SK-N-SH (cell line): ENCODE results near the gene OR2AT4. TPM values are rescaled to one million over a fixed set of nuclear protein-coding genes. Genes with fewer than 3 reads are reported as not detected.

ENCODE experiments used
- CTCF ChIA-PET: fragments of 300-600, 350-600 bp; formaldehyde crosslinking; extraction: SDS; loops from one replicate; lab custom pipeline; 2021; lab: Yijun Ruan, JAX
- POLR2A ChIA-PET: fragments of 350-600 bp; sonication (Branson Sonifier 250); formaldehyde crosslinking; extraction: SDS; loops from one replicate; lab custom pipeline; 2020; ENCODE audit warnings: antibody characterized with exemption, inconsistent platforms; lab: Yijun Ruan, JAX
- DNase-seq: peaks from one replicate; pipeline ENCODE4 v3.0.0; 2012
- H2AFZ ChIP-seq: fragments of 200-600 bp; sonication (generic); 2 replicates; pipeline ENCODE4 v1.8.1; 2016; ENCODE audit warnings: antibody characterized with exemption, mild to moderate bottlenecking, low read depth
- H3F3A ChIP-seq: fragments of 200-600 bp; sonication (generic); replicated peaks from 2 replicates; pipeline ENCODE3; 2016; ENCODE audit warnings: antibody characterized with exemption, mild to moderate bottlenecking; ENCODE audit not compliant: insufficient read depth
- H3K27ac ChIP-seq, 2 experiments: fragments of 200-500 bp in 1 of 2; fragments of 200-600 bp in 1 of 2; sonication (Bioruptor generic) in 1 of 2; sonication (generic), shearing (Covaris generic) in 1 of 2; 2 replicates each; pipeline versions ENCODE4 v1.5.1 to v1.6.1; 2014 to 2016; ENCODE audit warnings: low read depth in 2 of 2, inconsistent platforms in 1 of 2, low read length in 1 of 2, mild to moderate bottlenecking in 1 of 2, mixed read lengths in 1 of 2
- H3K27me3 ChIP-seq: fragments of 200-600 bp; sonication (generic), shearing (Covaris generic); 2 replicates; pipeline ENCODE4 v1.6.1; 2016; ENCODE audit warnings: mixed run types; ENCODE audit not compliant: insufficient read depth
- H3K36me3 ChIP-seq, 2 experiments: fragments of 200-500 bp in 1 of 2; fragments of 200-600 bp in 1 of 2; sonication (Bioruptor generic) in 1 of 2; sonication (generic) in 1 of 2; replicated peaks in 1 of 2; 2 replicates each; pipeline versions ENCODE3 to v1.5.1; 2014 to 2016; ENCODE audit warnings: low read length in 1 of 2, mild to moderate bottlenecking in 1 of 2; ENCODE audit not compliant: insufficient read depth in 2 of 2, control insufficient read depth in 1 of 2
- H3K4me1 ChIP-seq, 2 experiments: fragments of 200-500 bp in 1 of 2; fragments of 200-600 bp in 1 of 2; sonication (Bioruptor generic) in 1 of 2; sonication (generic), shearing (Covaris generic) in 1 of 2; 2 replicates each; pipeline versions ENCODE4 v1.5.1 to v1.6.1; 2014 to 2016; ENCODE audit warnings: low read depth in 1 of 2, low read length in 1 of 2, mixed run types in 1 of 2; ENCODE audit not compliant: insufficient read depth in 2 of 2, control insufficient read depth in 1 of 2
- H3K4me2 ChIP-seq: fragments of 200-600 bp; sonication (generic), shearing (Covaris generic); 2 replicates; pipeline ENCODE4 v1.6.1; 2017; ENCODE audit warnings: mixed run types
- H3K4me3 ChIP-seq, 2 experiments: fragments of 200-500 bp in 1 of 2; fragments of 200-600 bp in 1 of 2; sonication (Bioruptor generic) in 1 of 2; sonication (generic), shearing (Covaris generic) in 1 of 2; 2 replicates each; pipeline versions ENCODE4 v1.5.1 to v1.8.1; 2014 to 2016; ENCODE audit warnings: low read depth in 2 of 2, inconsistent platforms in 1 of 2, low read length in 1 of 2, mild to moderate bottlenecking in 1 of 2, mixed read lengths in 1 of 2, moderate library complexity in 1 of 2
- H3K79me2 ChIP-seq: fragments of 200-600 bp; sonication (generic); 2 replicates; pipeline ENCODE4 v1.8.1; 2017; ENCODE audit warnings: mild to moderate bottlenecking; ENCODE audit not compliant: insufficient read depth
- H3K9ac ChIP-seq: fragments of 200-600 bp; sonication (generic); 2 replicates; pipeline ENCODE4 v1.6.1; 2017; ENCODE audit warnings: mixed run types
- H3K9me2 ChIP-seq: fragments of 200-600 bp; sonication (generic); 2 replicates; pipeline ENCODE4 v1.6.1; 2017; ENCODE audit warnings: mixed run types
- H3K9me3 ChIP-seq: fragments of 200-600 bp; sonication (generic); 2 replicates; pipeline ENCODE4 v1.6.1; 2017; ENCODE audit warnings: mixed run types, mild to moderate bottlenecking, moderate library complexity
- H4K20me1 ChIP-seq: fragments of 200-600 bp; sonication (generic); 2 replicates; pipeline ENCODE4 v1.6.1; 2017; ENCODE audit warnings: mild to moderate bottlenecking, mixed run types; ENCODE audit not compliant: insufficient read depth
- ELF1 ChIP-seq: IDR thresholded peaks from 2 replicates; pipeline ENCODE4 v1.4.0; 2012
- EP300 ChIP-seq, 2 experiments: IDR thresholded peaks; 2 replicates each; pipeline versions ENCODE4 v1.4.0 to v1.6.1; 2012; ENCODE audit warnings: borderline replicate concordance in 1 of 2, low read depth in 1 of 2, low read length in 1 of 2
- FOSL2 ChIP-seq: IDR thresholded peaks from 2 replicates; pipeline ENCODE4 v1.4.0; 2012; ENCODE audit warnings: low read depth, mild to moderate bottlenecking, moderate library complexity, borderline replicate concordance
- FOXJ3 ChIP-seq: sonication (generic); formaldehyde crosslinking; IDR thresholded peaks from 2 replicates; pipeline ENCODE4 v1.5.1; 2020; ENCODE audit warnings: mild to moderate bottlenecking, missing genetic modification reagents
- FOXM1 ChIP-seq: IDR thresholded peaks from 2 replicates; pipeline ENCODE4 v1.4.0; 2012; ENCODE audit warnings: low read depth, mild to moderate bottlenecking
- GATA2 ChIP-seq: sonication (generic); formaldehyde crosslinking; IDR thresholded peaks from 2 replicates; pipeline ENCODE4 v1.5.0; 2020; ENCODE audit warnings: mild to moderate bottlenecking, missing genetic modification reagents
- JUND ChIP-seq: IDR thresholded peaks from 2 replicates; pipeline ENCODE4 v1.4.0; 2012
- MAX ChIP-seq: IDR thresholded peaks from 2 replicates; pipeline ENCODE4 v1.4.0; 2012; ENCODE audit warnings: low read depth
- MXI1 ChIP-seq: IDR thresholded peaks from 2 replicates; pipeline ENCODE4 v1.6.1; 2012; ENCODE audit warnings: mild to moderate bottlenecking, low read depth, low read length, improper control_type of control experiment
- NFIC ChIP-seq: IDR thresholded peaks from 2 replicates; pipeline ENCODE4 v1.4.0; 2012; ENCODE audit warnings: borderline replicate concordance
- NRF1 ChIP-seq: IDR thresholded peaks from 2 replicates; pipeline ENCODE4 v1.6.1; 2012; ENCODE audit warnings: low read depth, mild to moderate bottlenecking, low read length
- POLR2AphosphoS5 ChIP-seq: IDR thresholded peaks from 2 replicates; pipeline ENCODE4 v1.6.1; 2012; ENCODE audit warnings: low read depth, low read length
- RAD21 ChIP-seq: IDR thresholded peaks from 2 replicates; pipeline ENCODE4 v1.6.1; 2012; ENCODE audit warnings: mild to moderate bottlenecking, low read length
- RCOR1 ChIP-seq: fragments of 150-350 bp; IDR thresholded peaks from 2 replicates; pipeline ENCODE4 v1.6.1; 2017; ENCODE audit warnings: antibody characterized with exemption, low read length
- RFX5 ChIP-seq: IDR thresholded peaks from 2 replicates; pipeline ENCODE4 v1.6.1; 2012; ENCODE audit warnings: mild to moderate bottlenecking, improper control_type of control experiment, low read length
- SIN3A ChIP-seq: IDR thresholded peaks from 2 replicates; pipeline ENCODE4 v1.6.1; 2012; ENCODE audit warnings: low read depth, mild to moderate bottlenecking, low read length, moderate library complexity, borderline replicate concordance
- SMC3 ChIP-seq: IDR thresholded peaks from 2 replicates; pipeline ENCODE4 v1.6.1; 2012; ENCODE audit warnings: low read depth, low read length, improper control_type of control experiment
- TCF12 ChIP-seq: IDR thresholded peaks from 2 replicates; pipeline ENCODE4 v1.4.0; 2012
- TEAD4 ChIP-seq: IDR thresholded peaks from 2 replicates; pipeline ENCODE4 v1.4.0; 2012; ENCODE audit warnings: mild to moderate bottlenecking, borderline replicate concordance; ENCODE audit not compliant: insufficient read depth
- USF2 ChIP-seq: fragments of 150-350 bp; IDR thresholded peaks from 2 replicates; pipeline ENCODE4 v1.6.1; 2017; ENCODE audit warnings: antibody characterized with exemption, low read length, low read depth, borderline replicate concordance
- YY1 ChIP-seq: IDR thresholded peaks from 2 replicates; pipeline ENCODE4 v1.4.0; 2012; ENCODE audit warnings: low read depth, mild to moderate bottlenecking
- WGBS: methylation state at CpG from one replicate; pipeline ENCODE4 v1.1.6; 2017; ENCODE audit warnings: low lambda C conversion rate; 5-methylcytosine and 5-hydroxymethylcytosine counted together
- polyA plus RNA-seq, 3 experiments: library from polyadenylated mRNA; depleted of rRNA; stranded (reverse); fragments of >200 nt; gene quantifications; 2 replicates each; pipeline ENCODE4 v1.2.3, GENCODE V29; 2012
- TF ChIP-seq, protein P1 (sequence below): IDR thresholded peaks from 2 replicates; pipeline ENCODE4; 2012
- TF ChIP-seq, protein P2 (sequence below): fragments of 150-350 bp; IDR thresholded peaks from 2 replicates; pipeline ENCODE4 v1.6.1; 2016; ENCODE audit warnings: mild to moderate bottlenecking, low read depth, low read length

OR2AT4 gene
- polyA plus RNA-seq, 1 of the 3 experiments (the other 2 are of a cell fraction), result not detected

DNA sequence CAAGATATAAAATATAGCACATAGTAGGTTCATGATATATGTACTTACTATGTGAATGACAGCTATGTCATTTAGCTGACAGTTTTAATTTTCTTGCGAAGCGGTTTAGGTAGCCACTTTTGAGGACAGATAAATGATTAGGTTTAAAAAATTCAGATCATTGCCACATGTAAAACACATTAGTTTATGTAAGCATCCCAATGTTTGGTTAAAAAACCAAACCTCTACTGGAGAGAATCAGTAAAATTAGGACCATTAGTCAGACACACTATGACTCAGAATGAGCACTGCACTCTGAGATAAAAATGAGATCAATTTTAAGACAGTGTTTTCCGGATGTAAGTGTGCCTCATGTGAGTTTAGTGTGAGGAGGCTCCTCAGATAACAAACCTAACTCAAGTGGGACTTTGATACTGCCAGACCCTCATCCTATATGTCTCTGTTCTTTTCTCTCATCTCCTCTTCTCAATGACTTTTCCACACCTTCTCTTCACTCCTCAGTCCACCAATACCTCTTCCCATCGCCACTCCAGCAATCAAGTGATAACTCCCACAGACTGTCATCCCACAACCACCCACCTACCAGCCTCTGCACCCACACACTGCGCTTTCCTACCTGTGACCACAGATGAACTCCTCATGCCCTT lies 6.8 kb upstream of the OR2AT4 start (continued):
- TF ChIP-seq POLR2AphosphoS5 (peak; percentile 30; the same call in 1 of the 2 replicates), GATA2 (no peak), RCOR1 (no peak), RAD21 (no peak), MAX (peak; percentile 43; the same call in 1 of the 2 replicates), FOXM1 (no peak), EP300 (IDR thresholded peaks at IDR 0.05; ENCODE audit: borderline replicate concordance in 1 of 2, low read depth in 1 of 2, low read length in 1 of 2) (peak in 1 of 2 experiments; percentile 56; a peak in 1 of 4 replicates), TEAD4 (0 out of 2 replicates have a peak, but pooled peaks have one; percentile 20), SMC3 (no peak), USF2 (no peak)

DNA sequence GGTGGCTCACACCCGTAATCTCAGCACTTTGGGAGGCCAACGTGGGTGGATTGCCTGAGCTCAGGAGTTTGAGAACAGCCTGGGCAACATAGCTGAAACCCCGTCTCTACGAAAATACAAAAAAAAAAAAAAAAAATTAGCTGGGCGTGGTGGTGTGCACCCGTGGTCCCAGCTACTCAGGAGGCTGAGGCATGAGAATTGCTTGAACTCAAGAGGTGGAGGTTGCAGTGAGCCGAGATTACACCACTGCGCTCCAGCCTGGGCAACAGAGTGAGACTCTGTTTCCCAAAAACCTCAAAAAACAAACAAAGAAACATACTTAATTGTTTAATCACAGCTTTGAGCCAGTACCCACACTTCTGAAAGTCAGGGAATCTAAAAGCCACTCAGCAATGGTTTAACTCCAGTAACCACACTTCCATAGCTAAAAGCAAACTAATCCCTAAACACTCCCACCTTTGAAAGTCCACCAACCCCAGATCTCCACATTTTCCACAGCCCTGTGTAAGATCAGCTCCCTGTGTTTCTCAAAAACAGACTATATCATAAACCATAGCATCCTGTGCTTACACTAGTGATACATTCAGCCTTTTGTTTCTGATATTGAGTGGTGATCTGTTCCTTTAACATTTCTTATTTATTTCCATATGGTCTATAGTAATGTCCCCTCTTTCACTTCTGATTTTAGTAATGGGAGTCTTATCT lies 4.9 kb upstream of the OR2AT4 start:
- H3K79me2 ChIP-seq, result no peaks in the 10 kb centered on the region
- H4K20me1 ChIP-seq, result no peaks in the 10 kb centered on the region
- no peaks in the 10 kb centered on the region for H3K27me3 ChIP-seq
- H3K4me2 ChIP-seq, result no peak overlapping the region
- WGBS, result 74% methylated on average over 8 of the region's 8 CpGs
- no peak overlapping the region for H3K27ac ChIP-seq
- no peaks in the 10 kb centered on the region for H3K9me2 ChIP-seq
- POLR2A ChIA-PET, result no interaction called here
- H3K4me3 ChIP-seq, result no peak overlapping the region
- TF ChIP-seq ELF1, result no peak
- TF ChIP-seq, protein P1, sequence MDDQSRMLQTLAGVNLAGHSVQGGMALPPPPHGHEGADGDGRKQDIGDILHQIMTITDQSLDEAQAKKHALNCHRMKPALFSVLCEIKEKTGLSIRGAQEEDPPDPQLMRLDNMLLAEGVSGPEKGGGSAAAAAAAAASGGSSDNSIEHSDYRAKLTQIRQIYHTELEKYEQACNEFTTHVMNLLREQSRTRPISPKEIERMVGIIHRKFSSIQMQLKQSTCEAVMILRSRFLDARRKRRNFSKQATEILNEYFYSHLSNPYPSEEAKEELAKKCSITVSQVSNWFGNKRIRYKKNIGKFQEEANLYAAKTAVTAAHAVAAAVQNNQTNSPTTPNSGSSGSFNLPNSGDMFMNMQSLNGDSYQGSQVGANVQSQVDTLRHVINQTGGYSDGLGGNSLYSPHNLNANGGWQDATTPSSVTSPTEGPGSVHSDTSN, result no peak
- no peak for TF ChIP-seq YY1
- no peak for TF ChIP-seq RFX5
- no peak for TF ChIP-seq SIN3A
- no peak for TF ChIP-seq JUND
- no peak for TF ChIP-seq TCF12
- no peak for TF ChIP-seq FOXJ3 (CRISPR knock-in tag)
- TF ChIP-seq RAD21, result no peak
- no peak for TF ChIP-seq MAX
- TF ChIP-seq EP300 (IDR thresholded peaks at IDR 0.05; ENCODE audit: borderline replicate concordance in 1 of 2, low read depth in 1 of 2, low read length in 1 of 2), result no peak
- TF ChIP-seq, protein P2, sequence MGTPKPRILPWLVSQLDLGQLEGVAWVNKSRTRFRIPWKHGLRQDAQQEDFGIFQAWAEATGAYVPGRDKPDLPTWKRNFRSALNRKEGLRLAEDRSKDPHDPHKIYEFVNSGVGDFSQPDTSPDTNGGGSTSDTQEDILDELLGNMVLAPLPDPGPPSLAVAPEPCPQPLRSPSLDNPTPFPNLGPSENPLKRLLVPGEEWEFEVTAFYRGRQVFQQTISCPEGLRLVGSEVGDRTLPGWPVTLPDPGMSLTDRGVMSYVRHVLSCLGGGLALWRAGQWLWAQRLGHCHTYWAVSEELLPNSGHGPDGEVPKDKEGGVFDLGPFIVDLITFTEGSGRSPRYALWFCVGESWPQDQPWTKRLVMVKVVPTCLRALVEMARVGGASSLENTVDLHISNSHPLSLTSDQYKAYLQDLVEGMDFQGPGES, result no peak
- no peak for TF ChIP-seq FOXM1
- no peak for TF ChIP-seq MXI1
- TF ChIP-seq NFIC, result no peak
- TF ChIP-seq FOSL2, result no peak
- TF ChIP-seq NRF1, result no peak
- H3K9ac ChIP-seq, result no peak overlapping the region
- H3K4me1 ChIP-seq, result peaks cover 0 to 7% of the 10 kb centered on the region in 2 experiments; a peak in 2 of 4 replicates
- DNase-seq, result no peak
- H3K36me3 ChIP-seq, result no peaks in the 10 kb centered on the region
- H3F3A ChIP-seq, result peaks cover 40% of the 10 kb centered on the region
- no peaks in the 10 kb centered on the region for H3K9me3 ChIP-seq
- no peak overlapping the region for H2AFZ ChIP-seq
- CTCF ChIA-PET, result interaction anchor here (1.1 kb wide), 1 partner anchor 140 kb away, joined by 4 read pairs; no protein-coding TSS in a partner anchor
